PC-3 (cell line): ENCODE results near the gene EGR2.

Experiments used
- EZH2 ChIP-seq: fragments of 300-600 bp; sonication (generic); IDR thresholded peaks from one replicate; pipeline ENCODE4 v1.6.1; 2017; ENCODE audit warnings: antibody characterized with exemption, mild to moderate bottlenecking, low read length; ENCODE audit not compliant: unreplicated experiment
- TF ChIP-seq, protein P1 (sequence below): fragments of 300-600 bp; sonication (generic); conservative IDR thresholded peaks from 2 replicates; pipeline ENCODE4 v1.5.1; 2017; ENCODE audit warnings: antibody characterized with exemption, low read depth, mild to moderate bottlenecking, low read length

DNA sequence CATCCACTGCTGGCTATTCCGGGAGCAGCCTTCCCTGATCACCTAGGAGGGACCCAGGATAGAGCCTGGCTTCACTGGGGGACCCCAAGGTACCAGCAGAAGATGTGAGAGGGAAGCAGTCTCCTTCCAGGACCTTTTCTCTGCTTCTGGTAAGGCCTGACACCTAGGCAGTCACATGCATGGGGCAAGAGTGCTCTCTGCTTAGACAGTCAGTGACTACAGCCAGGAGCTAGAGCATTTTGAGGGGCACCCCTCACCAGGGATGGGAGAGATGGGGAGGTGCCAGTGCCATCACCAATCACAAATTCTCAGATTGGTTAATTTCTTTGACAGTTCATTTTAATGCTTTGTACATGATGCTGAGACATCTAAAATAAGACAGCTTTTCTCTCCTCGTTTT lies 25.6 kb downstream of the EGR2 start:
- TF ChIP-seq, protein P1, sequence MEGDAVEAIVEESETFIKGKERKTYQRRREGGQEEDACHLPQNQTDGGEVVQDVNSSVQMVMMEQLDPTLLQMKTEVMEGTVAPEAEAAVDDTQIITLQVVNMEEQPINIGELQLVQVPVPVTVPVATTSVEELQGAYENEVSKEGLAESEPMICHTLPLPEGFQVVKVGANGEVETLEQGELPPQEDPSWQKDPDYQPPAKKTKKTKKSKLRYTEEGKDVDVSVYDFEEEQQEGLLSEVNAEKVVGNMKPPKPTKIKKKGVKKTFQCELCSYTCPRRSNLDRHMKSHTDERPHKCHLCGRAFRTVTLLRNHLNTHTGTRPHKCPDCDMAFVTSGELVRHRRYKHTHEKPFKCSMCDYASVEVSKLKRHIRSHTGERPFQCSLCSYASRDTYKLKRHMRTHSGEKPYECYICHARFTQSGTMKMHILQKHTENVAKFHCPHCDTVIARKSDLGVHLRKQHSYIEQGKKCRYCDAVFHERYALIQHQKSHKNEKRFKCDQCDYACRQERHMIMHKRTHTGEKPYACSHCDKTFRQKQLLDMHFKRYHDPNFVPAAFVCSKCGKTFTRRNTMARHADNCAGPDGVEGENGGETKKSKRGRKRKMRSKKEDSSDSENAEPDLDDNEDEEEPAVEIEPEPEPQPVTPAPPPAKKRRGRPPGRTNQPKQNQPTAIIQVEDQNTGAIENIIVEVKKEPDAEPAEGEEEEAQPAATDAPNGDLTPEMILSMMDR: no peak
- no peak for TF ChIP-seq EZH2
